HL-60 (cell line): ENCODE measurements around the gene SAFB.

Source experiments
- DNase-seq, 2 experiments: peaks; one replicate each; pipeline ENCODE4 v3.0.0-alpha.2; 2010 to 2020; ENCODE audit warnings: low read depth in 1 of 2, low spot score in 1 of 2
- H3K27ac ChIP-seq: fragments of 250-450 bp; sonication (Bioruptor Pico); replicated peaks from 2 replicates; pipeline ENCODE4 v1.5.1; 2020; ENCODE audit warnings: mild to moderate bottlenecking, moderate library complexity
- H3K27me3 ChIP-seq: fragments of 250-450 bp; sonication (Bioruptor Pico); 2 replicates; pipeline ENCODE4 v1.5.1; 2021; ENCODE audit warnings: mild to moderate bottlenecking, moderate library complexity; ENCODE audit not compliant: insufficient read depth, poor library complexity, severe bottlenecking
- H3K4me3 ChIP-seq: replicated peaks from 2 replicates; pipeline ENCODE4 v1.5.1; 2011; ENCODE audit warnings: mild to moderate bottlenecking, control low read depth, low read length; ENCODE audit not compliant: insufficient read depth
- GABPA ChIP-seq: IDR thresholded peaks from 2 replicates; pipeline ENCODE4 v1.6.1; 2012; ENCODE audit warnings: low read depth
- POLR2AphosphoS5 ChIP-seq: IDR thresholded peaks from 2 replicates; pipeline ENCODE4 v1.6.1; 2012; ENCODE audit warnings: low read depth
- SPI1 ChIP-seq: IDR thresholded peaks from 2 replicates; pipeline ENCODE4 v1.6.1; 2012; ENCODE audit warnings: low read depth, mild to moderate bottlenecking, borderline replicate concordance
- TF ChIP-seq, protein P1 (sequence below): IDR thresholded peaks from one replicate; pipeline ENCODE4 v1.5.1; 2011; ENCODE audit warnings: low read length, control low read depth, inconsistent platforms; ENCODE audit not compliant: insufficient read depth
- TF ChIP-seq, protein P2 (sequence below): IDR thresholded peaks from 2 replicates; pipeline ENCODE4 v1.6.1; 2012; ENCODE audit warnings: low read depth; ENCODE audit not compliant: insufficient replicate concordance

Gene SAFB

DNA sequence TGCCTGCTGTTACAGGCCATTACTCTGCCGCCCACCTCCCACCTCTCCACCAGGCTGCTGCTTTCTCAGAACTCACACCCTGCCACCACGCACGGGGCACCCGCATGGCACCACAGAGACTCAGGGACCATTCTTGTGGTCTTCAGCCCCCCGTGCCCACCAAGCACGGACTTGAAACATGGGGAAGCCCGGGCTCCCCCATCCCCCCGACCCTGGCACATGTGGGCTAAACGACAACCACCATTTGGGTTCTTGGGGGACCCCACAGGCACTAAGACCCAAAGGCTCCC, 32.1 kb upstream of the SAFB start:
- Histone ChIP-seq H3K4me3 (no peak overlapping the region), H3K27me3 (no peaks in the 10 kb centered on the region), H3K27ac (no peak overlapping the region)
- TF ChIP-seq, protein P1, sequence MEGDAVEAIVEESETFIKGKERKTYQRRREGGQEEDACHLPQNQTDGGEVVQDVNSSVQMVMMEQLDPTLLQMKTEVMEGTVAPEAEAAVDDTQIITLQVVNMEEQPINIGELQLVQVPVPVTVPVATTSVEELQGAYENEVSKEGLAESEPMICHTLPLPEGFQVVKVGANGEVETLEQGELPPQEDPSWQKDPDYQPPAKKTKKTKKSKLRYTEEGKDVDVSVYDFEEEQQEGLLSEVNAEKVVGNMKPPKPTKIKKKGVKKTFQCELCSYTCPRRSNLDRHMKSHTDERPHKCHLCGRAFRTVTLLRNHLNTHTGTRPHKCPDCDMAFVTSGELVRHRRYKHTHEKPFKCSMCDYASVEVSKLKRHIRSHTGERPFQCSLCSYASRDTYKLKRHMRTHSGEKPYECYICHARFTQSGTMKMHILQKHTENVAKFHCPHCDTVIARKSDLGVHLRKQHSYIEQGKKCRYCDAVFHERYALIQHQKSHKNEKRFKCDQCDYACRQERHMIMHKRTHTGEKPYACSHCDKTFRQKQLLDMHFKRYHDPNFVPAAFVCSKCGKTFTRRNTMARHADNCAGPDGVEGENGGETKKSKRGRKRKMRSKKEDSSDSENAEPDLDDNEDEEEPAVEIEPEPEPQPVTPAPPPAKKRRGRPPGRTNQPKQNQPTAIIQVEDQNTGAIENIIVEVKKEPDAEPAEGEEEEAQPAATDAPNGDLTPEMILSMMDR = no peak
- TF ChIP-seq GABPA = no peak
- TF ChIP-seq, protein P2, sequence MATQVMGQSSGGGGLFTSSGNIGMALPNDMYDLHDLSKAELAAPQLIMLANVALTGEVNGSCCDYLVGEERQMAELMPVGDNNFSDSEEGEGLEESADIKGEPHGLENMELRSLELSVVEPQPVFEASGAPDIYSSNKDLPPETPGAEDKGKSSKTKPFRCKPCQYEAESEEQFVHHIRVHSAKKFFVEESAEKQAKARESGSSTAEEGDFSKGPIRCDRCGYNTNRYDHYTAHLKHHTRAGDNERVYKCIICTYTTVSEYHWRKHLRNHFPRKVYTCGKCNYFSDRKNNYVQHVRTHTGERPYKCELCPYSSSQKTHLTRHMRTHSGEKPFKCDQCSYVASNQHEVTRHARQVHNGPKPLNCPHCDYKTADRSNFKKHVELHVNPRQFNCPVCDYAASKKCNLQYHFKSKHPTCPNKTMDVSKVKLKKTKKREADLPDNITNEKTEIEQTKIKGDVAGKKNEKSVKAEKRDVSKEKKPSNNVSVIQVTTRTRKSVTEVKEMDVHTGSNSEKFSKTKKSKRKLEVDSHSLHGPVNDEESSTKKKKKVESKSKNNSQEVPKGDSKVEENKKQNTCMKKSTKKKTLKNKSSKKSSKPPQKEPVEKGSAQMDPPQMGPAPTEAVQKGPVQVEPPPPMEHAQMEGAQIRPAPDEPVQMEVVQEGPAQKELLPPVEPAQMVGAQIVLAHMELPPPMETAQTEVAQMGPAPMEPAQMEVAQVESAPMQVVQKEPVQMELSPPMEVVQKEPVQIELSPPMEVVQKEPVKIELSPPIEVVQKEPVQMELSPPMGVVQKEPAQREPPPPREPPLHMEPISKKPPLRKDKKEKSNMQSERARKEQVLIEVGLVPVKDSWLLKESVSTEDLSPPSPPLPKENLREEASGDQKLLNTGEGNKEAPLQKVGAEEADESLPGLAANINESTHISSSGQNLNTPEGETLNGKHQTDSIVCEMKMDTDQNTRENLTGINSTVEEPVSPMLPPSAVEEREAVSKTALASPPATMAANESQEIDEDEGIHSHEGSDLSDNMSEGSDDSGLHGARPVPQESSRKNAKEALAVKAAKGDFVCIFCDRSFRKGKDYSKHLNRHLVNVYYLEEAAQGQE = no peak
- TF ChIP-seq POLR2AphosphoS5 = no peak
- TF ChIP-seq SPI1 = no peak
- DNase-seq = no peak

DNA sequence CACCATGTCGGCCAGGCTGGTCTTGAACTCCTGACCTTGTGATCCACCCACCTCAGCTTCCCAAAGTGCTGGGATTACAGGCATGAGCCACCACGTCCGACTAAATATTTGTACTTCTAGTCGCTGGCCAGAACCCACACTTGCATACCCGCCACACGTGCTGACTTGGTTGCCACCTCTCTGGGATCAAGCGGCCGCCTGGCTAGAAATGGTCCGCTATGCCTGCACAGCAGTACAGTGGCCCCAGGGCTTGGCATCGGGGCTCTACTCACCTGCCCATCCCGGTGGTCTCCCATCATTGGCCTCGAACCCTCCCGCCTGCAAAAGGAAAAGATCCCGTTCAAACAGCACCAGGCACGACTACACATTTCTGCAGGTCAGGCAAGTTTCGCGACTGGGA, 31.4 kb upstream of the SAFB start:
- Histone ChIP-seq H3K27me3 (no peaks in the 10 kb centered on the region), H3K27ac (no peak overlapping the region), H3K4me3 (no peak overlapping the region)
- DNase-seq = no peak
- TF ChIP-seq, protein P2 = no peak
- TF ChIP-seq POLR2AphosphoS5 (no peak), GABPA (no peak), SPI1 (no peak)
- TF ChIP-seq, protein P1 = no peak

DNA sequence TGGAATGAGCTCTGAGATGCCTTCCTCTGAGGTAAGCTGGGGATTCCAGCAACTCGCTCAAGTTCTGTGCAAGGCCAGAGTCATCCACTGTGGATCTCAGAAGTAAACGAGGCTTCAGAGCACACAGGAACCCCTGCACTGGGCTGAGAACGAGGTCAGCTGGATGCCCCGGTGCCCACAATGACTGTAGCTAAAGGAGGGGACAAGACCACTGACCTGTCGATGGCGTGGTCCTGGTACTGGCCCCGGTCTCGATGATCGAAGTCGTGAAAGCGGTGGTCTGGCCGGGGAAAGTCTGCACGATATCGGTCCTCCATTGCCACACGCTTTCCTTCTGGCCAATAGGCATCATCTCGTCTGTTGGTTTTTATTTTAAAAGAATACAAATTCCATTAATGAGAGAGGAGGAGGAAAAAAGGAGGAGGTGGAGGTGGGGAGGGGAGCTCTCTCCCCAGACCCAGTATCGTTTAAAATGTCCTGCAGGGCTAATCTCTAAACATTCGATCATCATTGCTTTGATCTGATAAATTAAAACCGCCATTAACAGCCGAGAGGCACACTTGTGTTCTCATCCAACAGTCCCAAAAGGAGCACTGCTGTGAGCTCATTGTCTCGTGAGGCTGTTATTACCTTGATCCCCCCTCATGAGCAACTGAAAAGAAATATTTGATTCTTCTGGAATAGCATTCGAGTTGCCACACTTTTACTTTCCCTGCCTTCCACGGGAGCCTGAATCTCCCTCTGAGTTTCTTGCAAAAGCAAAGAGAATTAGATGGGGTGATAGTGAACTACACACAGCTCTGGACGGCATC, 30.1 kb upstream of the SAFB start:
- DNase-seq = no peak
- Histone ChIP-seq H3K4me3 (no peak overlapping the region), H3K27me3 (no peaks in the 10 kb centered on the region), H3K27ac (no peak overlapping the region)
- TF ChIP-seq GABPA (no peak), POLR2AphosphoS5 (no peak)
- TF ChIP-seq, protein P1 = no peak
